ENCODE data around the gene TM9SF1.

DNA sequence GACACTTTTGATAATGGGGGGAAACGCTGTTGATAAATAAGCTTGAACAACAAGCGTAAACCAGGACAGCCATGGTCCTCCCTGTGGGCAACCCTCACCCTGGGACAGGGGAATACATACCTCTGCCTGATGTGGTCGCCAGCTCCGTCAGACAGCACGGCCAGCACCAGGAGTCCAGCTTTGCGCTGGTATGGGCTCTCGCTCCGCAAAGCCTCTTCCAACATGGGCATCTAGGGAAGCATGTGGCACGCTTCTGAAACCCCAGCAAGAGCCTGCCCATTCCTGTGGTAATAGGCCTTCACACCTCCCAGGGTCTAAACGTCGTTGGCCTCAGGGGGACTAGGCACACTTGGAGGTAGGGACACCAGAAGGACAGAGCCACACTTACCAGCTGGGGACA is 9.5 kb downstream of the TM9SF1 start:
- TF ChIP-seq, protein P1, sequence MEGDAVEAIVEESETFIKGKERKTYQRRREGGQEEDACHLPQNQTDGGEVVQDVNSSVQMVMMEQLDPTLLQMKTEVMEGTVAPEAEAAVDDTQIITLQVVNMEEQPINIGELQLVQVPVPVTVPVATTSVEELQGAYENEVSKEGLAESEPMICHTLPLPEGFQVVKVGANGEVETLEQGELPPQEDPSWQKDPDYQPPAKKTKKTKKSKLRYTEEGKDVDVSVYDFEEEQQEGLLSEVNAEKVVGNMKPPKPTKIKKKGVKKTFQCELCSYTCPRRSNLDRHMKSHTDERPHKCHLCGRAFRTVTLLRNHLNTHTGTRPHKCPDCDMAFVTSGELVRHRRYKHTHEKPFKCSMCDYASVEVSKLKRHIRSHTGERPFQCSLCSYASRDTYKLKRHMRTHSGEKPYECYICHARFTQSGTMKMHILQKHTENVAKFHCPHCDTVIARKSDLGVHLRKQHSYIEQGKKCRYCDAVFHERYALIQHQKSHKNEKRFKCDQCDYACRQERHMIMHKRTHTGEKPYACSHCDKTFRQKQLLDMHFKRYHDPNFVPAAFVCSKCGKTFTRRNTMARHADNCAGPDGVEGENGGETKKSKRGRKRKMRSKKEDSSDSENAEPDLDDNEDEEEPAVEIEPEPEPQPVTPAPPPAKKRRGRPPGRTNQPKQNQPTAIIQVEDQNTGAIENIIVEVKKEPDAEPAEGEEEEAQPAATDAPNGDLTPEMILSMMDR (conservative IDR thresholded peaks at IDR 0.05; ENCODE audit: low read depth, low read length): no peak
- TF ChIP-seq CEBPB (IDR thresholded peaks at IDR 0.05; ENCODE audit: low read depth, low read length) (no peak), POLR2A (IDR thresholded peaks at IDR 0.05; ENCODE audit: low read depth, low read length) (no peak)
